Stimulated activated naive CD8-positive, alpha-beta T cell treated with anti-CD3 and anti-CD28 coated beads, Interleukin-15, Interleukin-2, amounts not matched to agents 100 ng/mL and 50 ng/mL, for 24 hours (primary cell): ENCODE data around the gene TBC1D22B.
A peak's percentile ranks its signal among the peaks of the same experiment; 100 is the strongest.

Experiments
- H3K27ac Mint-ChIP-seq: one replicate; pipeline ENCODE4 v1.8.0; 2021; ENCODE audit warnings: mild to moderate bottlenecking, mixed read lengths
- H3K27me3 Mint-ChIP-seq: one replicate; pipeline ENCODE4 v1.8.0; 2021; ENCODE audit warnings: mixed read lengths
- H3K36me3 Mint-ChIP-seq: one replicate; pipeline ENCODE4 v1.8.0; 2021; ENCODE audit warnings: low read depth, mixed read lengths
- H3K4me1 Mint-ChIP-seq: one replicate; pipeline ENCODE4 v1.8.0; 2021; ENCODE audit warnings: low read depth, mixed read lengths
- H3K4me3 Mint-ChIP-seq: one replicate; pipeline ENCODE4 v1.8.0; 2021; ENCODE audit warnings: mild to moderate bottlenecking, mixed read lengths
- H3K9me3 Mint-ChIP-seq: one replicate; pipeline ENCODE4 v1.8.0; 2021; ENCODE audit warnings: mixed read lengths

Gene TBC1D22B

GRCh38 chr6:37244430-37245310 is 12.9 kb upstream of the TBC1D22B start:
- Mint-ChIP-seq H3K27ac (no peak overlapping the region), H3K4me3 (no peak overlapping the region), H3K4me1 (peaks cover 27% of the 10 kb centered on the region), H3K9me3 (no peaks in the 10 kb centered on the region), H3K36me3 (no peaks in the 10 kb centered on the region), H3K27me3 (no peaks in the 10 kb centered on the region)

DNA sequence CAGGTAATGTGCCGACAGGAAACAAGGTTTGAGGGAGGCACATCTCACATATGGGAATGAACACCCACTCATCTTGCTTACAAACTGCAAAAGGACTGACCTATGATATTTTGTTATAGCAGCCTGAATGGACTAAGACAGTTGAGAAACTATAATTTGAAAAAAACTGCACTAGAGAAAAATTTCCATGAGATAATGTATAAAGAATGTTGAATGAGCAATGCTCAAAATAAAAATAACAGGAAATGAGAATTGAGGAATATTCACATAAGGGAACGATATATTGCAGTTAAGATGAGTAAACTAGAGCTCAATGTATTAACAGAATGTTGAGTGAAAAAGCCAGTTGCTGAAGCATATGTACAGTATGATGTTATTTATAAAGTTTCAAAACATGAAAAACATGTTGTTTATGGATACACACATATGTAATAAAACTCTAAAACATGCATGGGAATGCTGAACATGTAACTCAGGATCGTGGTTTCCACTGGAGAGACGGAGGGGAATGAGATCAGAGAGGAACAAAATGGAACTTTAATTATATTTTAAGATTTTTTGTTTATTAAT is 6.3 kb upstream of the TBC1D22B start:
- Mint-ChIP-seq H3K4me1 (peaks cover 1% of the 10 kb centered on the region), H3K27ac (no peak overlapping the region), H3K27me3 (no peaks in the 10 kb centered on the region), H3K4me3 (no peak overlapping the region), H3K9me3 (no peaks in the 10 kb centered on the region), H3K36me3 (no peaks in the 10 kb centered on the region)

- no peaks in the 10 kb centered on the region for H3K9me3 Mint-ChIP-seq
- H3K4me1 Mint-ChIP-seq, result peaks cover 17% of the 10 kb centered on the region
- no peaks in the 10 kb centered on the region for H3K27me3 Mint-ChIP-seq
- H3K36me3 Mint-ChIP-seq, result no peaks in the 10 kb centered on the region
- no peak overlapping the region for H3K4me3 Mint-ChIP-seq
- H3K27ac Mint-ChIP-seq, result no peak overlapping the region
These were observed 4.0 kb upstream of the TBC1D22B start for GRCh38 chr6:37253486-37254007.

GRCh38 chr6:37254881-37255280 is 2.7 kb upstream of the TBC1D22B start:
- Mint-ChIP-seq H3K4me3 (no peak overlapping the region), H3K27ac (no peak overlapping the region), H3K4me1 (peaks cover 29% of the 10 kb centered on the region), H3K36me3 (no peaks in the 10 kb centered on the region), H3K9me3 (no peaks in the 10 kb centered on the region), H3K27me3 (no peaks in the 10 kb centered on the region)

GRCh38 chr6:37256692-37257319 is 766 bp upstream of the TBC1D22B start:
- Mint-ChIP-seq H3K9me3 (no peaks in the 10 kb centered on the region), H3K27me3 (no peaks in the 10 kb centered on the region)

DNA sequence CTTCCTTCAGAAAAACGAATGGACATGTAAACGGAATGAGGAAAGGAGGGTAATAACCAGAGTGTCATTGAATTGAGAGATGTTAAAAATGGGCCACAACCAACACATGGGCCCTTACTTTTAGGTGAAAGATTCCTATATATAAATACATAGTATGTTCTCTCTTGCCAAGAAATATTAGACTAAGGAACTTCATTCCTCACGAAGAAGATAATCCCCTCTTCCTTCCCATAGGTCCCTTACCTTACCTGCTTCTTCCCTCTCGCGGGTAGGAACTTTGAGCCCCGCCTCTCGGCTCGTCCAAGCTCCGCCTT is 295 bp upstream of the TBC1D22B start:
- Mint-ChIP-seq H3K27me3 (no peaks in the 10 kb centered on the region), H3K27ac (peak overlapping the region; percentile 91), H3K36me3 (peaks cover under 1% of the 10 kb centered on the region), H3K4me3 (peak overlapping the region; percentile 94), H3K4me1 (peaks cover 41% of the 10 kb centered on the region), H3K9me3 (no peaks in the 10 kb centered on the region)

More at GRCh38 chr6:37256692-37257319, 766 bp upstream of the TBC1D22B start:
- Mint-ChIP-seq H3K36me3 (no peaks in the 10 kb centered on the region), H3K4me1 (peaks cover 41% of the 10 kb centered on the region), H3K27ac (peak overlapping the region; percentile 91), H3K4me3 (peak overlapping the region; percentile 94)

- Mint-ChIP-seq H3K9me3 (no peaks in the 10 kb centered on the region), H3K4me1 (peaks cover 50% of the 10 kb centered on the region), H3K27ac (peak overlapping the region; percentile 91), H3K27me3 (no peaks in the 10 kb centered on the region), H3K4me3 (peak overlapping the region; percentile 94), H3K36me3 (peaks cover 4% of the 10 kb centered on the region)
These were observed 983 bp downstream of the TBC1D22B start for GRCh38 chr6:37258405-37259105.

- Mint-ChIP-seq H3K4me1 (peaks cover 50% of the 10 kb centered on the region), H3K4me3 (peak overlapping the region; percentile 94), H3K27me3 (no peaks in the 10 kb centered on the region), H3K9me3 (no peaks in the 10 kb centered on the region), H3K36me3 (peaks cover 4% of the 10 kb centered on the region), H3K27ac (peak overlapping the region; percentile 91)
These were observed 1.6 kb downstream of the TBC1D22B start for GRCh38 chr6:37259191-37259590.

DNA sequence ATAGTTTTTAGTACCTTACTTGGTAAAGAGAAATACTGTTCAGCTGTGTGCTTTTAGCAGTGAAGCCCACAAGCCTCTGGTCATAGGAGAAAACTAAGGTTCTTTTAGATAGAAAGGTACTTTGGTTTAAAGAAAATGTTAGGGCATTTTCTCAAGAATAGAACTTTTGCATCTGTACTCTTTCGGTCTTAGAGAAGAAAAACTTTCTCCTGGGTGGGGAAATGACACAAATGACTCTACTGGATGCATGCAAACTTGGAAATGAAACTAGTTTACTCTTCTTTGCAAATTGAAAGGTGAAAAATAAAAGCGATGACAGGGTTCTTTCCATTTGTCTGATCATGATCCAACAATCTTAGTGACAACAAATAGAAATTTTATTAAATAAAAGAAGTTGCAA is 2.5 kb downstream of the TBC1D22B start:
- peak overlapping the region; percentile 91 for H3K27ac Mint-ChIP-seq
- H3K36me3 Mint-ChIP-seq, result peaks cover 4% of the 10 kb centered on the region
- H3K27me3 Mint-ChIP-seq, result no peaks in the 10 kb centered on the region
- no peaks in the 10 kb centered on the region for H3K9me3 Mint-ChIP-seq
- H3K4me3 Mint-ChIP-seq, result peak overlapping the region; percentile 94
- peaks cover 56% of the 10 kb centered on the region for H3K4me1 Mint-ChIP-seq

DNA sequence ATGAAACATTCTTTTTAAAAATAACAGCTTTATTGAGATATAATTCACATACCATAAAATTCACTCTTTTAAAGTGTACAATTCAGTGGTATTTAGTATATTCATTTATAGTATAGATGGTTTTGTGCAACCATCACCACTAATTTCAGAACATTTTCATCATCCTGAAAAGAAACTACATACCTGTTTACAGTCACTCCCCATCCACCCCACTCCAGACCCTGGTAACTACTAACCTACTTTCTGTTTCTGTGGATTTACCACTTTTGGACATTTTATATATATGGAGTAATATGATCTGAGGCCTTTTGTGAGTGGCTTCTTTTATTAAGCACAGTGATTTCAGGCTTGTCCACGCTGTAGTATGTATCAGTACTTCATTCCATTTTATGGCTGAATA is 2.9 kb downstream of the TBC1D22B start:
- H3K4me3 Mint-ChIP-seq, result peak overlapping the region; percentile 12
- H3K9me3 Mint-ChIP-seq, result no peaks in the 10 kb centered on the region
- H3K4me1 Mint-ChIP-seq, result peaks cover 60% of the 10 kb centered on the region
- H3K27ac Mint-ChIP-seq, result no peak overlapping the region
- H3K27me3 Mint-ChIP-seq, result no peaks in the 10 kb centered on the region
- H3K36me3 Mint-ChIP-seq, result peaks cover 4% of the 10 kb centered on the region

DNA sequence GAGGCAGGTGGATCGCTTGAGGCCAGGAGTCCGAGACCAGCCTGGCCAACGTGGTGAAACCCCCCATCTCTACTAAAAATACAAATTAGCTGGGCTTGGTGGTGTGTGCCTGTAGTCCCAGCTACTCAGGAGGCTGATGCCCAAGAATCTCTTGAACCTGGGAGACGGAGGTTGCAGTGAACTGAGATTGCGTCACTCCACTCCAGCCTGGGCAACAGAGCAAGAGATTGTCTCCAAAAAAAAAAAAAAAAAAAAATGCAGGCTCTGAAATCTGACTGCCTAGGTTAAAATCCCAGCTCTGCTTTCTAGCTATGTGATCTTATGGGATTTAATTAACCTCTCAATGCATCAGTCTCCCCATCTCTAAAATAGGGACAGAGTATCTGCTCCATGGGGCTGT is 3.6 kb downstream of the TBC1D22B start:
- H3K9me3 Mint-ChIP-seq, result no peaks in the 10 kb centered on the region
- peaks cover 4% of the 10 kb centered on the region for H3K36me3 Mint-ChIP-seq
- no peaks in the 10 kb centered on the region for H3K27me3 Mint-ChIP-seq
- peaks cover 66% of the 10 kb centered on the region for H3K4me1 Mint-ChIP-seq
- H3K27ac Mint-ChIP-seq, result no peak overlapping the region
- H3K4me3 Mint-ChIP-seq, result no peak overlapping the region

- Mint-ChIP-seq H3K27ac (no peak overlapping the region), H3K9me3 (no peaks in the 10 kb centered on the region), H3K4me3 (no peak overlapping the region), H3K36me3 (peaks cover 4% of the 10 kb centered on the region), H3K27me3 (no peaks in the 10 kb centered on the region), H3K4me1 (peaks cover 53% of the 10 kb centered on the region)
These were observed 5.0 kb downstream of the TBC1D22B start for GRCh38 chr6:37262446-37263026.

DNA sequence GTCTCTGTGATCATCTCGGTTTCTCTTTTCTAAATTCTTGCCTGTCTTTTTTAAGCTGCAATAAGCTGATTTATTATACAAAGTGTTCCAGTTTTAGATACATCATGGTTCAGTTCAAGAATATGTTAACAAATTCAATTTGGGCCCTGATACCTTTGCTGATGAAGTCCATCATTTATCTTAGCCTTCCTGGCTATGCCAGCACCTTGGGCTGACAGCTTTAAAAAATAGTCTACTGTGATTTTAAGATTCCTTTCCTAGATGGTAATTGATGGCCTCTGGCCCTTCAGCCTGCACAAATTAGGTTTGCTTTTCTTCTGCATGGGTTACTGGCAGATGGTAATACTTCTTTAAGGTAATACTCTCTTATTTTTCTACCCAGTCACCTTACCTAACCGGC is 7.4 kb downstream of the TBC1D22B start:
- Mint-ChIP-seq H3K9me3 (no peaks in the 10 kb centered on the region), H3K27me3 (no peaks in the 10 kb centered on the region), H3K36me3 (peaks cover 14% of the 10 kb centered on the region), H3K4me1 (peaks cover 36% of the 10 kb centered on the region), H3K4me3 (no peak overlapping the region), H3K27ac (no peak overlapping the region)

DNA sequence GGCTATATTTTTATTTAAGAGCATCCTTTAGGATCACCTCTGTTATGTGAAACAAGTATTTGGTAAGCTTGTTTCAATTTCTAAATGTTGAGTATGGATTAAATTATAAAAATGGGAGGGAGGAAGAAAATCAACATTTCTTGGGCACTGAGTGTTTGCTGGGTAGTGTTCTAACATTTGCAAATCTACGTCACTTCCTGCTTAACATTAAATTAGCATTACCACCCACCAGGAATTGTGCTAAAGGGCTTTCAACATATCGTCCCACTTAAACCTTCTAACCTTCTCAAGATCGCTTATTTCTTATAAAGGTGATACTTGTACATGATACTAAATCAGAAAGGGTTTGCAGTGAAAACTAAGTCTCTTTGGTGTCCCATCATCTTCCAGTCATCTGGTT is 8.3 kb downstream of the TBC1D22B start:
- no peaks in the 10 kb centered on the region for H3K27me3 Mint-ChIP-seq
- no peak overlapping the region for H3K4me3 Mint-ChIP-seq
- peaks cover 27% of the 10 kb centered on the region for H3K4me1 Mint-ChIP-seq
- H3K27ac Mint-ChIP-seq, result no peak overlapping the region
- peaks cover 18% of the 10 kb centered on the region for H3K36me3 Mint-ChIP-seq
- no peaks in the 10 kb centered on the region for H3K9me3 Mint-ChIP-seq
